Medulla oblongata (tissue), 1 donor: ENCODE measurements around the gene FAM53C.
"Not testable (repeated sequence)": the region's sequence is repeated elsewhere in the genome, so short reads cannot be mapped to it uniquely, and the experiment has no call there.

ENCODE experiments used
- DNase-seq: peaks from one replicate; pipeline ENCODE4 v3.0.0-alpha.2; 2015; ENCODE audit errors: extremely low spot score

The FAM53C gene

GRCh38 chr5:138351056-138351455, 13.0 kb downstream of the FAM53C start:
- DNase-seq: no peak

GRCh38 chr5:138351517-138351916, 13.5 kb downstream of the FAM53C start:
- no peak for DNase-seq

GRCh38 chr5:138352071-138352721, 14.1 kb downstream of the FAM53C start, which contains the start of gene KDM3B:
Gene KDM3B (plus strand): TSS chr5:138352685. CDS start chr5:138352796, 111 bp downstream.
- peak; percentile 70 for DNase-seq

- peak; percentile 77 for DNase-seq
These were observed 14.9 kb downstream of the FAM53C start for GRCh38 chr5:138352722-138353559.

- no peak for DNase-seq
These were observed 15.6 kb downstream of the FAM53C start for GRCh38 chr5:138353560-138354080.

GRCh38 chr5:138354387-138354786, 16.3 kb downstream of the FAM53C start:
- no peak for DNase-seq

- peak; percentile 69 for DNase-seq
These were observed 16.9 kb downstream of the FAM53C start for GRCh38 chr5:138354926-138355378.

- DNase-seq: no peak
These were observed 21.6 kb downstream of the FAM53C start for GRCh38 chr5:138359621-138360020.

GRCh38 chr5:138360941-138361452, 22.9 kb downstream of the FAM53C start:
- DNase-seq: no peak

- DNase-seq: no peak
These were observed 26.5 kb downstream of the FAM53C start for GRCh38 chr5:138364576-138364975.

- DNase-seq: no peak
These were observed 28.7 kb downstream of the FAM53C start for GRCh38 chr5:138366632-138367382.

GRCh38 chr5:138369261-138369660, 31.2 kb downstream of the FAM53C start:
- DNase-seq: no peak

GRCh38 chr5:138369706-138370105, 31.6 kb downstream of the FAM53C start:
- DNase-seq: peak; percentile 67

GRCh38 chr5:138370537-138370936, 32.5 kb downstream of the FAM53C start:
- no peak for DNase-seq

GRCh38 chr5:138371454-138371853, 33.4 kb downstream of the FAM53C start:
- DNase-seq: no peak

GRCh38 chr5:138372225-138372624, 34.2 kb downstream of the FAM53C start:
- no peak for DNase-seq

- DNase-seq: no peak
These were observed 34.6 kb downstream of the FAM53C start for GRCh38 chr5:138372653-138373052.

GRCh38 chr5:138382347-138382746, 44.3 kb downstream of the FAM53C start:
- no peak for DNase-seq

GRCh38 chr5:138385660-138386059, 47.6 kb downstream of the FAM53C start:
- peak; percentile 51 for DNase-seq

- DNase-seq: peak; percentile 38
These were observed 48.2 kb downstream of the FAM53C start for GRCh38 chr5:138386290-138386689.

GRCh38 chr5:138389332-138389731, 51.3 kb downstream of the FAM53C start:
- DNase-seq: no peak

- not testable (repeated sequence) for DNase-seq
These were observed 51.8 kb downstream of the FAM53C start for GRCh38 chr5:138389911-138390310.
